GM12872 (cell line): ENCODE measurements around the gene UBL5.

ENCODE experiments used
- CTCF ChIP-seq: IDR thresholded peaks from 3 replicates; pipeline ENCODE4 v1.5.1; 2011; ENCODE audit warnings: low read depth, mild to moderate bottlenecking, low read length, moderate library complexity; ENCODE audit not compliant: insufficient read depth

The UBL5 gene

DNA sequence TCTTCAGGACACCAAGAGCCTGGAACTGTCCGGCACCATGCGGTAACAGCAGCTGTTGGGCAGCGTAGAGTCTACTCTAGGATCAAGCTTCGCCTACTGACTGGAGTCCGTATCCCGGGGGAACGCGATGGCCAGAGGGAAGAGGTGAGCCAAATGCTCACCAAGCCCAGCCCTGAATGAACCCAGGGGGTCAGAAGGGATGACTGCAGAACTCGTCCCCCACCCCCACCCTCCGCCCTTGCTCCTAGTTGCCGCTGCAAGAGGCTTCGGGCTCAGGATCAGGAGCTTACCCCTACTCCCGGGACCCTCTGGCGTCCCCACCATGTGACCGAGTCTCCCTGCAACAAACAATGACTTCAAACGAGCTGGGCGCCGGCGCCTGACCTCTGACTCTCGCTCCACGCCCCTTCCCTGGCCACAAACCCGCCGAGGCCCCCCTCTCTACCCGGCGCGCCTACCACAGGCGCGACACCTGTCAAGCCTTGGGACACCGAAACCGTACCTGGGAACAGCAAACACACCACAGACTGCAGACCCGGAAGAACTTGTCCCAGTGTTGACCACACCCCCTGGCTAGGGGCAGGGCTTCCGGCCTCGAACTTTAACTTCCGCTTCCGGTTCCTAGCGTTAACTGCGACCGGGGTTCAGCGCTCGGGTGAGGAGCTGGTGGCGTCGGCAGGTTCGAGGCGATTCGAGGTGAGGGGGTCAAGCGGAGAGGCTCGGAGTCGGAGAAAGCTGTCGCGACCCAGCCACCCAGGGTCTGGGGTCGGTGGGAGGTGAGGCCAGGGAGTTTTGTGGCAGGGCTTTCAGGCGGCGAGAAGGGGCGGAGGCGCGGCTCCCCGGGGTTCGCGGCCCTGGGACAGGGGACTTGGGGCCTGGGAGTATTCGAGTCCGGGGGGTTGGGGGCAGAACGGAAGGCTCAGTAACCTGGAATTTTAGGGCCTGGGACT lies at the start of gene UBL5:
UBL5 (plus strand) TSS at position 630 of the 950 bp plus-strand sequence. CDS start 420 bp downstream, outside the sequence.
- TF ChIP-seq CTCF = no peak

- no peak for TF ChIP-seq CTCF
These were observed 45.4 kb upstream of the UBL5 start for GRCh38 chr19:9782338-9782737.

GRCh38 chr19:9785367-9786331 lies 42.1 kb upstream of the UBL5 start:
- TF ChIP-seq CTCF = no peak

GRCh38 chr19:9786342-9786741 lies 41.4 kb upstream of the UBL5 start:
- no peak for TF ChIP-seq CTCF

DNA sequence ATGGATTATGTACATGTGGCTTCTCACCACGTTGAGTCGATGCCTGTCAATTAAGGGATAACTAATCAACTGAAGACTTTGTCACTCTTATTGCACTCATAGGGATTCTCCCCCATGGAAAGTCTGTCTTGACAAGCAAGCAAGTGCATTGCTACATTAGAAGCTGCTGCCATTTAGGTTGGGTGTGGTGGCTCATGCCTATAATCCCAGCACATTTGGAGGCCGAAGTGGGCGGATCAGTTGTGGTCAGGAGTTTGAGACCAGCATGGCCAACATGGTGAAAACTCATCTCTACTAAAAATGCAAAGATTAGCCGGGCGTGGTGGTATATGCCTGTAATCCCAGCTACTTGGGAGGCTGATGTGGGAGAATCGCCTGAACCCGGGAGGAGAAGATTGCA lies 40.9 kb upstream of the UBL5 start:
- TF ChIP-seq CTCF = no peak

- no peak for TF ChIP-seq CTCF
These were observed 38.7 kb upstream of the UBL5 start for GRCh38 chr19:9789066-9789465.
